Neural cell (in vitro differentiated cells): ENCODE data around the gene SNURF. TPM values are rescaled to one million over a fixed set of nuclear protein-coding genes. Genes with fewer than 3 reads are reported as not detected.

Experiments used
- H2AFZ ChIP-seq: fragments of 200-600, 300-800 bp; sonication (generic), shearing (Covaris generic); 2 replicates; pipeline ENCODE4 v1.6.0; 2014; ENCODE audit warnings: low read depth, mild to moderate bottlenecking, antibody characterized with exemption, low read length, moderate library complexity
- H3F3A ChIP-seq: fragments of 200-600 bp; shearing (Covaris generic); 2 replicates; pipeline ENCODE4 v1.6.1; 2016; ENCODE audit warnings: mild to moderate bottlenecking, moderate library complexity, mixed read lengths, antibody characterized with exemption, low read length; ENCODE audit not compliant: insufficient read depth, poor library complexity, severe bottlenecking
- H3K27ac ChIP-seq: fragments of 200-600, 300-800 bp; sonication (generic), shearing (Covaris generic); 2 replicates; pipeline ENCODE4 v1.5.1; 2014; ENCODE audit warnings: mild to moderate bottlenecking, low read length, moderate library complexity
- H3K27me3 ChIP-seq: fragments of 300-800, 200-600 bp; sonication (generic), shearing (Covaris generic); 2 replicates; pipeline ENCODE4 v1.6.0; 2014; ENCODE audit warnings: mild to moderate bottlenecking, low read depth, low read length, moderate library complexity; ENCODE audit not compliant: insufficient read depth
- H3K36me3 ChIP-seq: fragments of 300-800, 200-600 bp; sonication (generic), shearing (Covaris generic); 2 replicates; pipeline ENCODE4 v1.5.1; 2014; ENCODE audit warnings: mild to moderate bottlenecking, antibody characterized with exemption, low read length, moderate library complexity; ENCODE audit not compliant: insufficient read depth
- H3K4me2 ChIP-seq: fragments of 300-800, 200-600 bp; sonication (generic), shearing (Covaris generic); 2 replicates; pipeline ENCODE4 v1.6.0; 2014; ENCODE audit warnings: mild to moderate bottlenecking, low read length
- H3K4me3 ChIP-seq: fragments of 300-800, 200-600 bp; sonication (generic), shearing (Covaris generic); 2 replicates; pipeline ENCODE4 v1.5.1; 2014; ENCODE audit warnings: mild to moderate bottlenecking, low read length, moderate library complexity
- H3K79me2 ChIP-seq: fragments of 200-600 bp; shearing (Covaris generic); replicated peaks from 2 replicates; pipeline ENCODE4 v1.6.0; 2014; ENCODE audit warnings: mild to moderate bottlenecking, low read length, moderate library complexity; ENCODE audit not compliant: insufficient read depth
- H3K9ac ChIP-seq: fragments of 300-800, 200-600 bp; sonication (generic), shearing (Covaris generic); 2 replicates; pipeline ENCODE4 v1.6.1; 2016; ENCODE audit warnings: mild to moderate bottlenecking, low read length, mixed read lengths
- H3K9me2 ChIP-seq: fragments of 200-600 bp; shearing (Covaris generic); 2 replicates; pipeline ENCODE4 v1.6.1; 2016; ENCODE audit warnings: mild to moderate bottlenecking, low read length, mixed read lengths; ENCODE audit not compliant: insufficient read depth
- H3K9me3 ChIP-seq: fragments of 200-600, 300-800 bp; sonication (generic), shearing (Covaris generic); 2 replicates; pipeline ENCODE4 v1.6.1; 2016; ENCODE audit warnings: mild to moderate bottlenecking, mixed run types, low read length, moderate library complexity, mixed read lengths
- H4K20me1 ChIP-seq: fragments of 200-600 bp; shearing (Covaris generic); 2 replicates; pipeline ENCODE4 v1.6.1; 2016; ENCODE audit warnings: mild to moderate bottlenecking, mixed run types; ENCODE audit not compliant: insufficient read depth
- EP300 ChIP-seq: fragments of 450-650 bp; conservative IDR thresholded peaks from 2 replicates; pipeline ENCODE4 v1.6.1; 2014; ENCODE audit warnings: antibody characterized with exemption, mild to moderate bottlenecking, moderate library complexity; ENCODE audit not compliant: poor library complexity, severe bottlenecking
- EZH2 ChIP-seq: fragments of 200-600, 300-800 bp; shearing (Covaris generic), sonication (generic); IDR thresholded peaks from 2 replicates; pipeline ENCODE4 v1.6.1; 2014; ENCODE audit warnings: antibody characterized with exemption, low read length, borderline replicate concordance, mild to moderate bottlenecking; ENCODE audit not compliant: insufficient read depth, poor library complexity, severe bottlenecking
- MXI1 ChIP-seq: fragments of 450-650 bp; conservative IDR thresholded peaks from 2 replicates; pipeline ENCODE4 v1.6.1; 2014; ENCODE audit warnings: antibody characterized with exemption, mild to moderate bottlenecking; ENCODE audit not compliant: poor library complexity, severe bottlenecking
- POLR2AphosphoS5 ChIP-seq: IDR thresholded peaks from 2 replicates; pipeline ENCODE4 v1.6.1; 2012
- RAD21 ChIP-seq: fragments of 450-650 bp; conservative IDR thresholded peaks from 2 replicates; pipeline ENCODE4 v1.6.1; 2014; ENCODE audit warnings: antibody characterized with exemption, mild to moderate bottlenecking, moderate library complexity
- SMC3 ChIP-seq: fragments of 450-650 bp; conservative IDR thresholded peaks from 2 replicates; pipeline ENCODE4 v1.6.1; 2014; ENCODE audit warnings: antibody characterized with exemption, mild to moderate bottlenecking, moderate library complexity; ENCODE audit not compliant: poor library complexity
- TAF1 ChIP-seq: IDR thresholded peaks from 2 replicates; pipeline ENCODE4 v1.6.1; 2012; ENCODE audit warnings: low read depth
- polyA plus RNA-seq: library from polyadenylated mRNA; depleted of rRNA; stranded (reverse); fragments of >200 nt; gene quantifications from 2 replicates; pipeline ENCODE4 v1.2.3, GENCODE V29; 2014
- TF ChIP-seq, protein P1 (sequence below): IDR thresholded peaks from 2 replicates; pipeline ENCODE4 v1.6.1; 2012; ENCODE audit warnings: borderline replicate concordance
- TF ChIP-seq, protein P2 (sequence below): fragments of 450-650 bp; IDR thresholded peaks from 2 replicates; pipeline ENCODE4 v1.5.1; 2014; ENCODE audit warnings: antibody characterized with exemption, mild to moderate bottlenecking, moderate library complexity; ENCODE audit not compliant: poor library complexity, severe bottlenecking

The SNURF gene
- polyA plus RNA-seq, 1 donor from 2014 or later, result 15.1 TPM

DNA sequence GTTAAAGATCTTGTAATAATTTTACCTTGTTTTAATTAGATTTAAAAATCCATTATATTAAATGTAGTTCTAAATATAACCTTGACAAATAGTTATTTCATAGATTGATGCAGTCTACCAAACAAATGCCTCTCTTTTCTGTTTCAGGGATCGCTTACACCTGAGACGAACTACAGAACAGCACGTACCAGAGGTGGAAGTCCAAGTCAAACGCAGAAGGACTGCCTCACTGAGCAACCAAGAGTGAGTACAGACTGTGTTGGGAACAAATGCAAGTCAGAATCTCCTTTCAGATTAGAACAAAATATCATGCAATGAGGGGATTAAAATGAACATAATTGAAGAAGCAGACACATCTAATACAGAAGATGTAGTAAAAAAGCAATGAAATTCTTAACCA is 7.2 kb downstream of the SNURF start:
- TF ChIP-seq, protein P1, sequence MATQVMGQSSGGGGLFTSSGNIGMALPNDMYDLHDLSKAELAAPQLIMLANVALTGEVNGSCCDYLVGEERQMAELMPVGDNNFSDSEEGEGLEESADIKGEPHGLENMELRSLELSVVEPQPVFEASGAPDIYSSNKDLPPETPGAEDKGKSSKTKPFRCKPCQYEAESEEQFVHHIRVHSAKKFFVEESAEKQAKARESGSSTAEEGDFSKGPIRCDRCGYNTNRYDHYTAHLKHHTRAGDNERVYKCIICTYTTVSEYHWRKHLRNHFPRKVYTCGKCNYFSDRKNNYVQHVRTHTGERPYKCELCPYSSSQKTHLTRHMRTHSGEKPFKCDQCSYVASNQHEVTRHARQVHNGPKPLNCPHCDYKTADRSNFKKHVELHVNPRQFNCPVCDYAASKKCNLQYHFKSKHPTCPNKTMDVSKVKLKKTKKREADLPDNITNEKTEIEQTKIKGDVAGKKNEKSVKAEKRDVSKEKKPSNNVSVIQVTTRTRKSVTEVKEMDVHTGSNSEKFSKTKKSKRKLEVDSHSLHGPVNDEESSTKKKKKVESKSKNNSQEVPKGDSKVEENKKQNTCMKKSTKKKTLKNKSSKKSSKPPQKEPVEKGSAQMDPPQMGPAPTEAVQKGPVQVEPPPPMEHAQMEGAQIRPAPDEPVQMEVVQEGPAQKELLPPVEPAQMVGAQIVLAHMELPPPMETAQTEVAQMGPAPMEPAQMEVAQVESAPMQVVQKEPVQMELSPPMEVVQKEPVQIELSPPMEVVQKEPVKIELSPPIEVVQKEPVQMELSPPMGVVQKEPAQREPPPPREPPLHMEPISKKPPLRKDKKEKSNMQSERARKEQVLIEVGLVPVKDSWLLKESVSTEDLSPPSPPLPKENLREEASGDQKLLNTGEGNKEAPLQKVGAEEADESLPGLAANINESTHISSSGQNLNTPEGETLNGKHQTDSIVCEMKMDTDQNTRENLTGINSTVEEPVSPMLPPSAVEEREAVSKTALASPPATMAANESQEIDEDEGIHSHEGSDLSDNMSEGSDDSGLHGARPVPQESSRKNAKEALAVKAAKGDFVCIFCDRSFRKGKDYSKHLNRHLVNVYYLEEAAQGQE, result no peak
- TF ChIP-seq MXI1, result no peak
- no peak for TF ChIP-seq POLR2AphosphoS5
- TF ChIP-seq RAD21, result no peak
- TF ChIP-seq EZH2, result no peak
- TF ChIP-seq, protein P2, sequence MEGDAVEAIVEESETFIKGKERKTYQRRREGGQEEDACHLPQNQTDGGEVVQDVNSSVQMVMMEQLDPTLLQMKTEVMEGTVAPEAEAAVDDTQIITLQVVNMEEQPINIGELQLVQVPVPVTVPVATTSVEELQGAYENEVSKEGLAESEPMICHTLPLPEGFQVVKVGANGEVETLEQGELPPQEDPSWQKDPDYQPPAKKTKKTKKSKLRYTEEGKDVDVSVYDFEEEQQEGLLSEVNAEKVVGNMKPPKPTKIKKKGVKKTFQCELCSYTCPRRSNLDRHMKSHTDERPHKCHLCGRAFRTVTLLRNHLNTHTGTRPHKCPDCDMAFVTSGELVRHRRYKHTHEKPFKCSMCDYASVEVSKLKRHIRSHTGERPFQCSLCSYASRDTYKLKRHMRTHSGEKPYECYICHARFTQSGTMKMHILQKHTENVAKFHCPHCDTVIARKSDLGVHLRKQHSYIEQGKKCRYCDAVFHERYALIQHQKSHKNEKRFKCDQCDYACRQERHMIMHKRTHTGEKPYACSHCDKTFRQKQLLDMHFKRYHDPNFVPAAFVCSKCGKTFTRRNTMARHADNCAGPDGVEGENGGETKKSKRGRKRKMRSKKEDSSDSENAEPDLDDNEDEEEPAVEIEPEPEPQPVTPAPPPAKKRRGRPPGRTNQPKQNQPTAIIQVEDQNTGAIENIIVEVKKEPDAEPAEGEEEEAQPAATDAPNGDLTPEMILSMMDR, result no peak
- TF ChIP-seq SMC3, result no peak
- TF ChIP-seq EP300, result no peak
- no peak for TF ChIP-seq TAF1
- Histone ChIP-seq H3K4me3 (peak overlapping the region; percentile 12), H3K4me2 (no peak overlapping the region)

DNA sequence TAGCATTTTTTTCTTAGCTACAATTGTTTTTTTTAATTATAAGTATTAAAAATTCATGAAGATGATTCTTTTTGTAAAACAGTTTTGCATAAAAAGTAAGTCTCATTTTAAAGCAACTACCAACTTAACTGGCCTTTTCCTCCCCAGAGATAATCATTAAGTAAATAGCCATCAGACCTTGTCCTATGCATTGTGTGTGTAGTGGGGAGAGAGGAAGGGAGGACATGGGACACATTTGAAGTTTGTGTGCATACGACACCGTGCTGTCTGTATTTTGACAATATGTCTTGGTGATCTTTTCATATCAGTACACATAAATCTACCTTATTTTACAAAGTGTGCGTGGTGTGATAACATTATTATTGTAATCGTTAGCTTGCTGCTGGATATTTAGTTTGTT is 8.1 kb downstream of the SNURF start:
- H3K9ac ChIP-seq, result no peak overlapping the region
- peaks cover 12% of the 10 kb centered on the region for H4K20me1 ChIP-seq
- no peaks in the 10 kb centered on the region for H3K27me3 ChIP-seq
- H3K36me3 ChIP-seq, result no peaks in the 10 kb centered on the region
- peaks cover 80% of the 10 kb centered on the region for H3K79me2 ChIP-seq
- no peak overlapping the region for H3K27ac ChIP-seq
- H3K4me2 ChIP-seq, result no peak overlapping the region
- no peak overlapping the region for H2AFZ ChIP-seq
- TF ChIP-seq, protein P2, result no peak
- TF ChIP-seq, protein P1, result no peak
- TF ChIP-seq POLR2AphosphoS5 (no peak), TAF1 (no peak), RAD21 (no peak), EZH2 (no peak), MXI1 (no peak), EP300 (no peak), SMC3 (no peak)
- no peak overlapping the region for H3K4me3 ChIP-seq
- no peaks in the 10 kb centered on the region for H3F3A ChIP-seq
- no peaks in the 10 kb centered on the region for H3K9me2 ChIP-seq
- H3K9me3 ChIP-seq, result no peaks in the 10 kb centered on the region

More for the DNA sequence above, 7.2 kb downstream of the SNURF start:
- no peaks in the 10 kb centered on the region for H3K9me2 ChIP-seq
- no peak overlapping the region for H3K9ac ChIP-seq
- no peak overlapping the region for H2AFZ ChIP-seq
- H3K9me3 ChIP-seq, result no peaks in the 10 kb centered on the region
- no peak overlapping the region for H3K27ac ChIP-seq
- H3K79me2 ChIP-seq, result peaks cover 89% of the 10 kb centered on the region
- H3K36me3 ChIP-seq, result no peaks in the 10 kb centered on the region
- H3K27me3 ChIP-seq, result no peaks in the 10 kb centered on the region
- no peaks in the 10 kb centered on the region for H3F3A ChIP-seq
- H4K20me1 ChIP-seq, result peaks cover 17% of the 10 kb centered on the region
